HEK293T (cell line): ENCODE results near the gene GRK6.

Source experiments
- ARNT ChIP-seq: fragments of 450-650 bp; IDR thresholded peaks from 2 replicates; pipeline ENCODE4 v1.6.1; 2017; ENCODE audit warnings: mild to moderate bottlenecking
- BHLHE40 ChIP-seq: fragments of 450-650 bp; IDR thresholded peaks from 2 replicates; pipeline ENCODE4 v1.6.1; 2016; ENCODE audit warnings: mild to moderate bottlenecking, moderate library complexity, borderline replicate concordance
- FOXA1 ChIP-seq: fragments of 450-650 bp; IDR thresholded peaks from 2 replicates; pipeline ENCODE4 v1.6.1; 2016; ENCODE audit warnings: mild to moderate bottlenecking
- FOXK2 ChIP-seq: fragments of 450-650 bp; IDR thresholded peaks from 2 replicates; pipeline ENCODE4 v1.6.1; 2016; ENCODE audit warnings: mild to moderate bottlenecking
- FOXM1 ChIP-seq: fragments of 450-650 bp; IDR thresholded peaks from 2 replicates; pipeline ENCODE4 v1.6.1; 2017; ENCODE audit warnings: mild to moderate bottlenecking, borderline replicate concordance
- LEF1 ChIP-seq: fragments of 450-650 bp; IDR thresholded peaks from 2 replicates; pipeline ENCODE4 v1.6.1; 2017; ENCODE audit warnings: mild to moderate bottlenecking, borderline replicate concordance
- NFRKB ChIP-seq: fragments of 450-650 bp; IDR thresholded peaks from 2 replicates; pipeline ENCODE4 v1.6.1; 2016; ENCODE audit warnings: mild to moderate bottlenecking, moderate library complexity
- SP1 ChIP-seq: fragments of 450-650 bp; IDR thresholded peaks from 2 replicates; pipeline ENCODE4 v1.6.1; 2017
- SUZ12 ChIP-seq: fragments of 450-650 bp; IDR thresholded peaks from 2 replicates; pipeline ENCODE4 v1.6.1; 2016; ENCODE audit warnings: mild to moderate bottlenecking

GRCh38 chr5:177405312-177405711 lies 21.2 kb upstream of the GRK6 start:
- TF ChIP-seq FOXK2 (no peak), BHLHE40 (no peak), NFRKB (no peak), FOXM1 (no peak), ARNT (no peak), SUZ12 (no peak), SP1 (no peak), FOXA1 (no peak), LEF1 (no peak)
